Measurements from ENCODE around the gene RFLNA.

Gene RFLNA

GRCh38 chr12:124284368-124284767, 10.5 kb upstream of the RFLNA start:
- H3K36me3 ChIP-seq (ENCODE audit: control insufficient read depth, insufficient read depth, low read length): no peaks in the 10 kb centered on the region
- peaks cover 23% of the 10 kb centered on the region for H3K9me3 ChIP-seq (ENCODE audit: control insufficient read depth, insufficient read depth, low read depth, low read length)
- H3K27ac ChIP-seq (ENCODE audit: low read depth, low read length): no peak overlapping the region
- H3K27me3 ChIP-seq (ENCODE audit: control insufficient read depth, insufficient read depth, low read length): no peaks in the 10 kb centered on the region
- no peak overlapping the region for H3K4me3 ChIP-seq (ENCODE audit: low read depth, low read length)
- H3K4me1 ChIP-seq (ENCODE audit: control insufficient read depth, insufficient read depth, low read length): peaks cover 2% of the 10 kb centered on the region; the same call in 1 of the 2 replicates
- no peak overlapping the region for H3K9ac ChIP-seq (ENCODE audit: low read length)

GRCh38 chr12:124286414-124286813, 8.5 kb upstream of the RFLNA start:
- Histone ChIP-seq H3K27ac (ENCODE audit: low read depth, low read length) (no peak overlapping the region), H3K27me3 (ENCODE audit: control insufficient read depth, insufficient read depth, low read length) (no peaks in the 10 kb centered on the region), H3K4me3 (ENCODE audit: low read depth, low read length) (no peak overlapping the region), H3K4me1 (ENCODE audit: control insufficient read depth, insufficient read depth, low read length) (peaks cover 3% of the 10 kb centered on the region; the same call in 1 of the 2 replicates), H3K9ac (ENCODE audit: low read length) (no peak overlapping the region), H3K36me3 (ENCODE audit: control insufficient read depth, insufficient read depth, low read length) (no peaks in the 10 kb centered on the region), H3K9me3 (ENCODE audit: control insufficient read depth, insufficient read depth, low read depth, low read length) (peaks cover 20% of the 10 kb centered on the region)

- H3K36me3 ChIP-seq (ENCODE audit: control insufficient read depth, insufficient read depth, low read length): no peaks in the 10 kb centered on the region
- H3K9ac ChIP-seq (ENCODE audit: low read length): no peak overlapping the region
- peaks cover 18% of the 10 kb centered on the region for H3K9me3 ChIP-seq (ENCODE audit: control insufficient read depth, insufficient read depth, low read depth, low read length)
- peaks cover 3% of the 10 kb centered on the region; the same call in 1 of the 2 replicates for H3K4me1 ChIP-seq (ENCODE audit: control insufficient read depth, insufficient read depth, low read length)
- H3K27me3 ChIP-seq (ENCODE audit: control insufficient read depth, insufficient read depth, low read length): no peaks in the 10 kb centered on the region
- no peak overlapping the region for H3K27ac ChIP-seq (ENCODE audit: low read depth, low read length)
- no peak overlapping the region for H3K4me3 ChIP-seq (ENCODE audit: low read depth, low read length)
Observed at GRCh38 chr12:124286971-124287370, 7.9 kb upstream of the RFLNA start.

GRCh38 chr12:124289634-124290600, 5.0 kb upstream of the RFLNA start:
- H3K9me3 ChIP-seq (ENCODE audit: control insufficient read depth, insufficient read depth, low read depth, low read length): 0 out of 2 replicates have a peak, but pooled peaks cover 10% of the 10 kb centered on the region
- H3K9ac ChIP-seq (ENCODE audit: low read length): no peak overlapping the region
- H3K27ac ChIP-seq (ENCODE audit: low read depth, low read length): no peak overlapping the region
- peaks cover 14% of the 10 kb centered on the region for H3K27me3 ChIP-seq (ENCODE audit: control insufficient read depth, insufficient read depth, low read length)
- H3K36me3 ChIP-seq (ENCODE audit: control insufficient read depth, insufficient read depth, low read length): no peaks in the 10 kb centered on the region
- H3K4me1 ChIP-seq (ENCODE audit: control insufficient read depth, insufficient read depth, low read length): peaks cover 15% of the 10 kb centered on the region
- no peak overlapping the region for H3K4me3 ChIP-seq (ENCODE audit: low read depth, low read length)

- H3K4me3 ChIP-seq (ENCODE audit: low read depth, low read length): no peak overlapping the region
- 0 out of 2 replicates have a peak, but pooled peaks cover 5% of the 10 kb centered on the region for H3K9me3 ChIP-seq (ENCODE audit: control insufficient read depth, insufficient read depth, low read depth, low read length)
- no peak overlapping the region for H3K27ac ChIP-seq (ENCODE audit: low read depth, low read length)
- H3K9ac ChIP-seq (ENCODE audit: low read length): no peak overlapping the region
- H3K4me1 ChIP-seq (ENCODE audit: control insufficient read depth, insufficient read depth, low read length): peaks cover 26% of the 10 kb centered on the region
- no peaks in the 10 kb centered on the region for H3K36me3 ChIP-seq (ENCODE audit: control insufficient read depth, insufficient read depth, low read length)
- peaks cover 36% of the 10 kb centered on the region for H3K27me3 ChIP-seq (ENCODE audit: control insufficient read depth, insufficient read depth, low read length)
Observed at GRCh38 chr12:124292385-124292784, 2.5 kb upstream of the RFLNA start.

GRCh38 chr12:124293286-124294003, 1.4 kb upstream of the RFLNA start:
- H3K36me3 ChIP-seq (ENCODE audit: control insufficient read depth, insufficient read depth, low read length): no peaks in the 10 kb centered on the region
- no peak overlapping the region for H3K27ac ChIP-seq (ENCODE audit: low read depth, low read length)
- no peak overlapping the region for H3K9ac ChIP-seq (ENCODE audit: low read length)
- peaks cover 44% of the 10 kb centered on the region for H3K27me3 ChIP-seq (ENCODE audit: control insufficient read depth, insufficient read depth, low read length)
- peaks cover 26% of the 10 kb centered on the region for H3K4me1 ChIP-seq (ENCODE audit: control insufficient read depth, insufficient read depth, low read length)
- no peaks in the 10 kb centered on the region for H3K9me3 ChIP-seq (ENCODE audit: control insufficient read depth, insufficient read depth, low read depth, low read length)
- no peak overlapping the region for H3K4me3 ChIP-seq (ENCODE audit: low read depth, low read length)

- peak overlapping the region; percentile 50 for H3K4me3 ChIP-seq (ENCODE audit: low read depth, low read length)
- H3K9ac ChIP-seq (ENCODE audit: low read length): no peak overlapping the region
- H3K27ac ChIP-seq (ENCODE audit: low read depth, low read length): no peak overlapping the region
- H3K27me3 ChIP-seq (ENCODE audit: control insufficient read depth, insufficient read depth, low read length): peaks cover 44% of the 10 kb centered on the region
- H3K9me3 ChIP-seq (ENCODE audit: control insufficient read depth, insufficient read depth, low read depth, low read length): no peaks in the 10 kb centered on the region
- H3K4me1 ChIP-seq (ENCODE audit: control insufficient read depth, insufficient read depth, low read length): peaks cover 23% of the 10 kb centered on the region
- no peaks in the 10 kb centered on the region for H3K36me3 ChIP-seq (ENCODE audit: control insufficient read depth, insufficient read depth, low read length)
Observed at GRCh38 chr12:124295431-124296058, 652 bp downstream of the RFLNA start.

- no peak overlapping the region for H3K9ac ChIP-seq (ENCODE audit: low read length)
- peaks cover 23% of the 10 kb centered on the region for H3K4me1 ChIP-seq (ENCODE audit: control insufficient read depth, insufficient read depth, low read length)
- no peaks in the 10 kb centered on the region for H3K36me3 ChIP-seq (ENCODE audit: control insufficient read depth, insufficient read depth, low read length)
- H3K9me3 ChIP-seq (ENCODE audit: control insufficient read depth, insufficient read depth, low read depth, low read length): no peaks in the 10 kb centered on the region
- no peak overlapping the region; the same call in 1 of the 2 replicates for H3K4me3 ChIP-seq (ENCODE audit: low read depth, low read length)
- H3K27me3 ChIP-seq (ENCODE audit: control insufficient read depth, insufficient read depth, low read length): peaks cover 44% of the 10 kb centered on the region
- no peak overlapping the region for H3K27ac ChIP-seq (ENCODE audit: low read depth, low read length)
Observed at GRCh38 chr12:124296295-124296915, 1.5 kb downstream of the RFLNA start.

GRCh38 chr12:124296916-124297351, 2.0 kb downstream of the RFLNA start:
- no peak overlapping the region for H3K27ac ChIP-seq (ENCODE audit: low read depth, low read length)
- H3K4me3 ChIP-seq (ENCODE audit: low read depth, low read length): no peak overlapping the region; the same call in 1 of the 2 replicates
- no peaks in the 10 kb centered on the region for H3K9me3 ChIP-seq (ENCODE audit: control insufficient read depth, insufficient read depth, low read depth, low read length)
- peaks cover 23% of the 10 kb centered on the region for H3K4me1 ChIP-seq (ENCODE audit: control insufficient read depth, insufficient read depth, low read length)
- no peaks in the 10 kb centered on the region for H3K36me3 ChIP-seq (ENCODE audit: control insufficient read depth, insufficient read depth, low read length)
- no peak overlapping the region for H3K9ac ChIP-seq (ENCODE audit: low read length)
- H3K27me3 ChIP-seq (ENCODE audit: control insufficient read depth, insufficient read depth, low read length): peaks cover 44% of the 10 kb centered on the region

- no peaks in the 10 kb centered on the region for H3K36me3 ChIP-seq (ENCODE audit: control insufficient read depth, insufficient read depth, low read length)
- peaks cover 44% of the 10 kb centered on the region for H3K27me3 ChIP-seq (ENCODE audit: control insufficient read depth, insufficient read depth, low read length)
- peaks cover 23% of the 10 kb centered on the region for H3K4me1 ChIP-seq (ENCODE audit: control insufficient read depth, insufficient read depth, low read length)
- H3K9me3 ChIP-seq (ENCODE audit: control insufficient read depth, insufficient read depth, low read depth, low read length): no peaks in the 10 kb centered on the region
- no peak overlapping the region for H3K27ac ChIP-seq (ENCODE audit: low read depth, low read length)
- no peak overlapping the region for H3K4me3 ChIP-seq (ENCODE audit: low read depth, low read length)
- H3K9ac ChIP-seq (ENCODE audit: low read length): no peak overlapping the region
Observed at GRCh38 chr12:124297389-124297788, 2.5 kb downstream of the RFLNA start.

Measured in HUES6 (cell line).